HG03469 (cell line): ENCODE data around the gene KCNH1.
"Not testable (repeated sequence)": the region's sequence is repeated elsewhere in the genome, so short reads cannot be mapped to it uniquely, and the experiment has no call there.

Source experiments
- ATAC-seq: cut with Tn5 transposase; IDR thresholded peaks from one replicate; pipeline ENCODE4 v1.9.1; 2021; ENCODE audit warnings: mild to moderate bottlenecking, moderate library complexity, moderate number of reproducible peaks; ENCODE audit not compliant: unreplicated experiment

Gene KCNH1

DNA sequence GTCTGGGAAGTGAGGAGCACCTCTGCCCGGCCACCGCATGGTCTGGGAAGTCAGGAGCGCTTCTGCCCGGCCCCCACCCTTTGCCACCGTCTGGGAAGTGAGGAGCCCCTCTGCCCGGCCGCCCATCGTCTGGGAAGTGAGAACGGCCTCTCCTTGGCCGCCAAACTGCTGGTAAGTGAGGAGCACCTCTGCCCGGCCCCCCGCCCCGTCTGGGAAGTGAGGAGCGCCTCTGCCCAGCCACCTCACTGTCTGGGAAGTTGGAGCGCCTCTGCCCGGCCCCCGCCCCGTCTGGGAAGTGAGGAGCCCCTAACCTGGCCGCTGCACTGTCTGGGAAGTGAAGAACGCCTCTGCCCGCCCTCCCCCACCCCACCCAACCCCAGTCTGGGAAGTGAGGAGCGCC, 22.6 kb downstream of the KCNH1 start:
- ATAC-seq = no peak

DNA sequence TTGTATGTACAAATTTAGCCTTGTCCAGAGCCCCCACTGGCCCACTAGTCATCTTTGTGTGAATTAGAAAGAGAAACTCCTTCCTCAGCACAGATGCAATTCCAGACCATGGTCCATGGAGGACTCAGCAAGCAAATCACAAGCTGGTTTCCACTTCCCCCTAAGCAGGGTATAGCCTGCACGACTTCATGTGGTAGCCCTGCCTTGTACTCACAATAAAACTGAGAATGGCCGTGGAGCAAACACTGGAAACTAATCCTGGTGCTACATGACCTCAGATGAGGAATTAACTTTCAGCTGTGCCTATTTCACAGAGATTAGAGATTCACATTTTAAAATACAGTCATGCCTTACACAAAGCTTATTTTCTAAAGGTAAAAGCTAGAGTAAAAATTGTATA, 32.5 kb downstream of the KCNH1 start:
- no peak for ATAC-seq

DNA sequence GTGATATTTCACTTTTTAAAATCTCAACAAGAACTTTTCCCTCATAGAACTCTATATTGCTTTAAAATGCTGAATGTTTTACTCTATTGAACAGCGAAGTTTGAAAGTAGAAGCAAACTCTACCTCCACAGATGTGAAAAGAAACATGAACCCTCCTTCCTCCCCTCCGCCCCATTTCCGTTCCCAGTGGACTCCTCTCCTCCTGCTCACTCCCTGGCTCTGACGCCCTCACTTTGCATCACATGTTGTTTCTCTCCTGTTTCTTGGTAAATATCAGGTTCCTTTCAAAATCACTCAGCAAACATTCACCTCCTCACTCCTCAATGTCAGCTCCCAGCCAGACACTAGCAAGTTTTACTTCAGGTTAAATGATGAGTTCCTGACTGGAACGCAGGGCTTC, 34.6 kb downstream of the KCNH1 start:
- no peak for ATAC-seq

GRCh38 chr1:211095381-211095780, 38.6 kb downstream of the KCNH1 start:
- ATAC-seq = no peak

DNA sequence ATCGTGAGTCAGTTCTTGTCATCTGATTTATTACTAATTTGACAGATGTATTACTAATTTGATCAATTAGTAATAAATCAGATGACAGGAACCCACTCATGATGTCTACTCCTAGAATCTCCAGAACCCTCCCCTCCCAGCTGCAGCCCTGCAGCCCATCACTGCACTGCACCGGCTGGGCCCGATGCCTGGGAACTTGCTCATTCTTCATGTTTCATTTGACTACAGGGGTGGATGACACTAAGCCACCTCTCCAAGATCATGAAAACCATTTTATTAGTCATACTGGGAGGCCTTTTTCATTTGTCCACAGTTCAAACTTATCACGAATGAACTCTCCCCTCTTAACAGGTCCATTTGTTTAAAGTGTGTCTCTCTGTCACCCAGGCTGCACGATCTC, 41.0 kb downstream of the KCNH1 start:
- ATAC-seq = no peak

GRCh38 chr1:211091867-211092266, 42.1 kb downstream of the KCNH1 start:
- no peak for ATAC-seq

DNA sequence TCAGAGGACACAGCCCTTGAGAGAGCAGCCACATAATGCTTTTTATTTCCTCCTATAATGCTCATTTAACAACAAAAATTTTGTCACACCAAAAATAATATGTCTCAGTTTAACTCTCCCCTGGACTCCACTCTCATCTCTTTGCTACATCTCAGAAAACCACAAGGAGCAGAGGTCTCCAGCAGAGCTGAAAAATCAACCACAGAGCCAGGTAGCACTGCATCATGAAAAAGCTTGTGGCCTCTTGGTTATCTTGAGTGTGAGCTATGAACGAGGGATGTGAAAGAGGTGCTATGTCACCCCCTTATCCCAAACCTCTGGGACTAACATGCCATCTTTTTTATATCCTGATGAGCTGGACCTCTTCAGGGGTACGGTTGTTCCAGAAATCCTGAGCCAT, 44.4 kb downstream of the KCNH1 start:
- ATAC-seq = no peak

DNA sequence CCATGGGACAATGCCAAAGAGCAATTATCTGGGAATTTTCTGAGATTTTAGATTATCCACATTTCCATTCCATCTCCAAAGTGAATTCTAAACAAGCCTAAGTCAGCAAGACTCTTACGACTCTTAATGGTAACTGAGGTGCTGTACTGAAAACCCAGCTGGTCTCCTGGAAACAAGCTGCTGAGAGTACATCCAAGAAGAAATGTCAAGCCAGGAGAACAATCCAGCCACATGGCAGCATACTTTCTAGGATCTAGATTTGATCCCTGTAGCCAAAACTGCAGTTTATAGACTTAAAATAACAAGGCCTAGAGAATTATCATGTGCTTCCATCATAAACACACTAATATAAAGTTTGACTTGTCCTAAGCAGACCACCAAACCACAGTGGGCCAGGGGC, 45.8 kb downstream of the KCNH1 start:
- ATAC-seq = no peak

DNA sequence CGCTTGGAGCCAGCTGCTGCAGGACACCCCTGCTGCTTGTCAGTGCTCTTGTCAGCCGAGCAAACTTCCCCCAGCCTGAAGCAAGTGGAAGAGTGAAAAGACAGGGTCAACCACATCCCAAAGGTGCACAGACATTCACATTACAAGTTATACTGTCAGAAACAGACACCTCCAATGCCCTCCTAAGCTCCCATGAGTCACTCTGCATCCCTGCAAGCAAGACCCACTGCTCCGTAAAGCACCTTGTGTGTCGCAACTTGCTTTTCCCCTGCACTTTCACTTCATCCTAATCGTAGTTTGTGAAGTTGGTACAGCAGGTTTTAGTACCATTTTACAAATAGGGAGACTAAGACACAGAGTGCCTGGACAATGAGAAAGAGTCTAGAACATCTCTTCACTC, 51.1 kb downstream of the KCNH1 start:
- no peak for ATAC-seq

DNA sequence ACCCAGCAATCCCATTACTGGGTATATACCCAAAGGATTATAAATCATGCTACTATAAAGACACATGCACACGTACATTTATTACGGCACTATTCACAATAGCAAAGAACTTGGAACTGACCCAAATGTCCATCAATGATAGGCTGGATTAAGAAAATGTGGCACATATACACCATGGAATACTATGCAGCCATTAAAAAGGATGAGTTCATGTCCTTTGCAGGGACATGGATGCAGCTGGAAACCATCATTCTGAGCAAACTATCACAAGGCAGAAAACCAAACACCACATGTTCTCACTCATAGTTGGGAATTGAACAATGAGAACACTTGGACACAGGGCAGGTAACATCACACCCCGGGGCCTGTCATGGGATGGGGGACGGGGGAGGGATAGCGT, 52.5 kb downstream of the KCNH1 start:
- ATAC-seq = not testable (repeated sequence)

DNA sequence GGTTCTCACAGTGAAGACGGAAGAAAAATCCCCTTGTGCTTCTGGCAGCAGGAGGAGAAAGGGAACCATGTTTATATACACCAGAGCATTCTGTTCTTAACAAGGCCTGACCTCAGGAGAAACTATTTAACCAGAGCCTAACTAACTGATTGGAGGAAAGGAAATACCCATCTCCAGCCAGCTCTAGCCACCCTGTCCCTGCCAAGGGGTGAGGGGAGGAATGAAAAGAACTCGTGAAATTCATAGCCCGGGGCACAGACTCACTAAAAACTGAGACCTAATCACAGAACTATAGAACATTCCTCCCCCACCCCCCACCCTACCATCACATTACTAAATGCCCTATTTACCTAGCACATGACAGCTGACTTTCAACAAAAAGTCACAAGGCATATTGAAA, 65.0 kb downstream of the KCNH1 start:
- no peak for ATAC-seq

DNA sequence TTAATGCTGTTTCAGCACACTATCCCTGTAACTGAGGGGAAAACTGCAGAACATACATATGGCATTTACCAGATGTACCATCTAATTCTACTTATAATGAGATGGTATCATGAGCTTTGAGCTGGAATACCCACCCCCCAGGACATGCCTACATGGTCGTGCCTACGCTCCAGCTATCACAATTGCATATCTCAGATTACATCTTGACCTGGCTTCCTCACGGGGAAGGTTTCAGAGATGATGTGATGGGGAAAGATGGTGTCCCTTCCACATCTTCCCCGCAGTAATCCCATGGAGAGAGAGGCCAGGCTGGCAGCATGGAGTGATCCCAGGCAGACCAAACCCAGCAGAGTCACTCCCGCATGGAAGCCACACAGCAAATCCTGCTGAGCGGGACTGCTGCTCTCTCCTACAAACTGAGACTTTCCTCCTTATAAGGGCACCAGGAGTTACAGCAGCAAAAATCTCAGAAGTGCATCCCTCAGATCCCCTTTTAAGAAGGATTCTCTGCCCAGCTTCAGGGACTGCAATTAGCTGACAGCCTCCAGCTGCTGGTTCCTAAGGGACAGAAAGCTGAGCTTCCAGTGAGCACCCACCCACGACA, 67.1 kb downstream of the KCNH1 start:
- no peak for ATAC-seq

DNA sequence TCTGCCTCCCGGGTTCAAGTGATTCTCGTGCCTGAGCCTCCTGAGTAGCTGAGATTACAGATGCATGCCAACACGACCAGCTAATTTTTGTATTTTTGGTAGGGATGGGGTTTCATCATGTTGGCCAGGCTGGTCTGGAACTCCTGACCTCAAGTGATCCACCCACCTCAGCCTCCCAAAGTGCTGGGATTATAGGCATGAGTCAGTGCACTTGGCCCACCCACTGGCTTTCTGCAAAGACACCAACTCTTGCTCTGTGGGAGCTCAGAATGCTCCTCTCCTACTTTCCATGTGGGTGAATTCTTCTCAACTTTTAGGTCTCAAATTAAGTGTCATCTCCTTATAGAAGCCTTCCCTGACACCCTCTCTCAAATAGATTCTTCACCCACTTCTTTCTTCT, 92.1 kb downstream of the KCNH1 start:
- ATAC-seq = not testable (repeated sequence)

- ATAC-seq = no peak
Measured at GRCh38 chr1:211037095-211037494, 96.9 kb downstream of the KCNH1 start.

DNA sequence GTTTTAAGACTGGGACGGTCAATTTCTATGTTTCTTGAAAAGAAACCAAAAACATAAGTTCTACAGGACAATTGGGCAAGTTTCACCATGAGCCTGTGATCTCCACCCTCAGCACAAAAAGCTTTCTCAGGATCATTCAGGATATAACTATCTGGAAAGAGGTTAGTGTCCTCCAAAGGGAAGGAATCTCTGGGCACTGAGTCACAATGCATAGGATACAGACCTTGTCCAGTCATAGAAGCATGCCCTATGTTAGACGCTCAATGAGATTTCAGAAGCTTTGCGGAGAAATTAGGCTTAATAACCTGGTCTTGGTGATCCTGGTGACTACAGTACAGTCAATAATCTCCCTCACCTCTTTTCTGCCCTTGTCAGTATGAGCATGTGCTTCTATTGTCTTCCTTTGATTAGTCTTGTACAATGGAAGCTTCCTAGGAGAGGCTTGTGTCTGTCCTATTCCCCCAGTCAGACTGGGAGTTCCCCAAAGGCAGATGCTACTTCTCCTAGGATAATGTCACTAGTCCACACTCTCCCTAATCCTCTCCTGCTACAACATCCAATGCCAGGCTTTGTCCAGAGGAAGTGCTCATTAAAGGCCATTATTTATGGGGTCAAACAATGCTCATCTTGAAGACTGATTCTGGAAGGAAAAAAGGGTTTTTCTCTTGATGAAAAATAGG, 97.4 kb downstream of the KCNH1 start:
- ATAC-seq = no peak

GRCh38 chr1:211035821-211036380, 98.0 kb downstream of the KCNH1 start:
- no peak for ATAC-seq

DNA sequence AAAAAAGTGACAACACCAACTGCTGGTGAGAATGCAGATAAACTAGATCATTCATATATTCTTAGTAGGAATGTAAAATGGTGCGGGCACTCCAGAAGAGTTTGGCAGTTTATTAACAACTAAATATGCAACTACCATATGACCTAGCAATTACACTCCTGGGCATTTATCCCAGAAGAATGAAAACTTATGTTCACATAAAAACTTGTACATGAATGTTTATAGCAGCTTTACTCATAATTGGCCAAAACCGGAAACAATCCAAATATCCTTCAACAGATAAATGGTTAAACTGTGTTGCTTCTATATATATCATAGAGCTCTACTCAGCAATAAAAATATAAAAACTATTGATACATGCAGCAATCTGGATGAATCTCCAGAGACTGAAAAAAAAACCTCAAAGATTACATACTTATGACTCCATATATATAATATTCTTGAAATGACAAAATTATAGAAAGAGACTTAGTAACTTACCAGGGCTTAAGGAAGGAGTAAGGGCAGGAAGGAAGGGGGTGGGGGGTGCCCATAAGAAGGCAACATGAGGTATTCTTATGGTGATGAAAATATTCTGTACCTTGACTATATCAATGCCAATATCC, 99.9 kb downstream of the KCNH1 start:
- ATAC-seq = no peak

GRCh38 chr1:211024901-211025300, 109.0 kb downstream of the KCNH1 start:
- ATAC-seq = no peak

GRCh38 chr1:211019266-211019665, 114.7 kb downstream of the KCNH1 start:
- ATAC-seq = no peak

DNA sequence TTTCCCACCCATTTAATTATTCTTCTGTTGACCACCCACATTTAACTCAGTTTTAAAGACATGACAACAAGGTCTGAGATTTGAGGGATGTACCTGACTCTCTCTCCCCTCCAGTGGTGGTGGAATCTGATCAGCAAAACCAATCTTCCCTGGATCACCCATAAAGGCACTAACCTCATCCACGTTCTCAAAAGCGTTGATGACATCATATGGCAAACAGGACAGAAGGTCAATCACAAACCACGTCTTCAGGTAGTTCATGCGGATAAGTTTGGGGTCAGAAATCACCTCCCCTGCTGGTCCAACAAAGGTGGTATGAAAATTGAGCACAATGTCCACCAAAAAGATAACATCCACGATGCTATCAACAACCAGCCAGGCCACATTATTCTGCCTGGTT, 115.3 kb downstream of the KCNH1 start:
- no peak for ATAC-seq

- ATAC-seq = no peak
Measured at GRCh38 chr1:211017075-211017718, 116.8 kb downstream of the KCNH1 start.

GRCh38 chr1:211014275-211014674, 119.7 kb downstream of the KCNH1 start:
- no peak for ATAC-seq
